ENCODE measurements around the gene GRWD1.
A peak's percentile ranks its signal among the peaks of the same experiment; 100 is the strongest.

GRWD1 gene

DNA sequence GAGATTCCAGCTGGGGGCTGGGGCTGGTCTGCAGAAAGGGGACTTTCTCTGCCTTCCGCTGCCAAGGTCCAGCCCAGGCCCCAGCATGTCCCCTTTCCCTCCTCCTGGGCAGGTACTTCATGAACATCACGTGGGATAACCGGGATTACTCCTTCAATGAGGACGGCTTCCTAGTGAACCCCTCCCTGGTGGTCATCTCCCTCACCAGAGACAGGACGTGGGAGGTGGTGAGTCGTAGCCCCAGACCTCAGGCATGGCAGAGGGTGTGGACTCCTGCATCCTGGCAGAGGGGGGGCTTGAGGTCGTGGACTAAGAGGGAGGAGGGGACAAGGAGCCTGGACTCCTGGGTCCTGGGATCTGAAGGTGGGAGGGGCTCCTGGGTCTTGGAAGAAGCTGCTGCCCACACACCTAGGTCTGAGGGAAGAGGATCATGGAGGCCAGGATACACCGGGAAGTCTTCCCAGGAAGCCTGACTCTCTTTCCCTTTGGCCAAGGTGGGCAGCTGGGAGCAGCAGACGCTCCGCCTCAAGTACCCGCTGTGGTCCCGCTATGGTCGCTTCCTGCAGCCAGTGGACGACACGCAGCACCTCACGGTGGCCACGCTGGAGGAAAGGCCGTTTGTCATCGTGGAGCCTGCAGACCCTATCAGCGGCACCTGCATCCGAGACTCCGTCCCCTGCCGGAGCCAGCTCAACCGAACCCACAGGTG is 31.8 kb upstream of the GRWD1 start:
- Mint-ChIP-seq H3K36me3 (ENCODE audit: low read depth) (no peaks in the 10 kb centered on the region), H3K27me3 (peaks cover 36% of the 10 kb centered on the region), H3K4me3 (no peak overlapping the region), H3K9me3 (no peaks in the 10 kb centered on the region), H3K4me1 (ENCODE audit: low read depth) (peaks cover 45% of the 10 kb centered on the region), H3K27ac (no peak overlapping the region)
- intact Hi-C loops (cut with micrococcal nuclease) = loop anchor here (2.0 kb wide), 1 partner anchor 13 kb away; no protein-coding TSS in a partner anchor

DNA sequence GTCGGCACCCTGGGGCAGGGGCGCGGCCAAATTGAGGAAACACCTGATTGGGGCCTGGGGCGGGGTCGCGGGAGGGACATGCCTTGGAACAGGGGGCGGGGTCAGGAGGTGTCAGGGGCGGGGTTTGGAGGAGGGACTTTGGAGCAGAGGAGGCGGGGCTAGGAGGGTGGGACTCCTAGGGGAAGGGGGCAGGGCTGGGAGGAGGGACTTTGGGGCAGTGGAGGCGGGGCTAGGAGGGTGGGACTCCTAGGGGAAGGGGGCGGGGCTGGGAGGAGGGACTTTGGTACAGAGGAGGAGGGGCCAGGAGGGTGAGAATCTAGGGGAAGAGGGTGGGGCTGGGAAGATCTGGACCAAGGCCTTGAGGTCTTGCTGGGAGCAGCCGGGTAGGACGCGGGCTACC is 30.4 kb upstream of the GRWD1 start:
- Mint-ChIP-seq H3K36me3 (ENCODE audit: low read depth) (no peaks in the 10 kb centered on the region), H3K27me3 (peaks cover 36% of the 10 kb centered on the region), H3K9me3 (no peaks in the 10 kb centered on the region), H3K4me3 (peak overlapping the region; percentile 75), H3K4me1 (ENCODE audit: low read depth) (peaks cover 49% of the 10 kb centered on the region), H3K27ac (peak overlapping the region; percentile 70)
- intact Hi-C loops (cut with micrococcal nuclease) = loop anchor here (1.0 to 2.0 kb wide), 2 partner anchors 15 to 51 kb away; partner anchors contain the start of gene SYNGR4

DNA sequence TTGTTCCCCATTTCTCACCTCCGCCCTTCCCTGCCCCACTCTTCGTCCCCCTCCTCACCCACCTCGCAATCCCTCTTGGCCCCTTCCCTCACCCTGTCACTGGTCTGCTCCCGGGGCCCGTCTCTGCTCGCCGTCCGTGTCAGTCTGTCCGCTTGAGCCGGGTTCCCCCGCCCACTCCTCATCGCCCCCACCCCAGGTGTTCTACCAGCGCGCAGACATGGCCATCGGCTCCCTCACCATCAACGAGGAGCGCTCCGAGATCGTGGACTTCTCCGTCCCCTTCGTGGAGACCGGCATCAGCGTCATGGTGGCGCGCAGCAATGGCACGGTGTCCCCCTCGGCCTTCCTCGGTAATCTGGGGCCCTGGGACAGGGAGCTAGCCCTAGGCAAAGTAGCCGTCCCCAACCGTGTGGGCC is 30.0 kb upstream of the GRWD1 start:
- Mint-ChIP-seq H3K27me3 (peaks cover 36% of the 10 kb centered on the region), H3K4me1 (ENCODE audit: low read depth) (peaks cover 49% of the 10 kb centered on the region), H3K36me3 (ENCODE audit: low read depth) (no peaks in the 10 kb centered on the region), H3K4me3 (peak overlapping the region; percentile 75), H3K27ac (peak overlapping the region; percentile 70), H3K9me3 (no peaks in the 10 kb centered on the region)
- intact Hi-C loops (cut with micrococcal nuclease) = loop anchor here (1.0 to 2.0 kb wide), 2 partner anchors 15 to 52 kb away; partner anchors contain the start of gene SYNGR4

GRCh38 chr19:48417421-48417820 is 28.4 kb upstream of the GRWD1 start:
- H3K9me3 Mint-ChIP-seq = no peaks in the 10 kb centered on the region
- H3K4me3 Mint-ChIP-seq = no peak overlapping the region
- H3K36me3 Mint-ChIP-seq (ENCODE audit: low read depth) = no peaks in the 10 kb centered on the region
- H3K4me1 Mint-ChIP-seq (ENCODE audit: low read depth) = peaks cover 49% of the 10 kb centered on the region
- no peak overlapping the region for H3K27ac Mint-ChIP-seq
- peaks cover 36% of the 10 kb centered on the region for H3K27me3 Mint-ChIP-seq
- intact Hi-C loops (cut with micrococcal nuclease) = no loop called here

DNA sequence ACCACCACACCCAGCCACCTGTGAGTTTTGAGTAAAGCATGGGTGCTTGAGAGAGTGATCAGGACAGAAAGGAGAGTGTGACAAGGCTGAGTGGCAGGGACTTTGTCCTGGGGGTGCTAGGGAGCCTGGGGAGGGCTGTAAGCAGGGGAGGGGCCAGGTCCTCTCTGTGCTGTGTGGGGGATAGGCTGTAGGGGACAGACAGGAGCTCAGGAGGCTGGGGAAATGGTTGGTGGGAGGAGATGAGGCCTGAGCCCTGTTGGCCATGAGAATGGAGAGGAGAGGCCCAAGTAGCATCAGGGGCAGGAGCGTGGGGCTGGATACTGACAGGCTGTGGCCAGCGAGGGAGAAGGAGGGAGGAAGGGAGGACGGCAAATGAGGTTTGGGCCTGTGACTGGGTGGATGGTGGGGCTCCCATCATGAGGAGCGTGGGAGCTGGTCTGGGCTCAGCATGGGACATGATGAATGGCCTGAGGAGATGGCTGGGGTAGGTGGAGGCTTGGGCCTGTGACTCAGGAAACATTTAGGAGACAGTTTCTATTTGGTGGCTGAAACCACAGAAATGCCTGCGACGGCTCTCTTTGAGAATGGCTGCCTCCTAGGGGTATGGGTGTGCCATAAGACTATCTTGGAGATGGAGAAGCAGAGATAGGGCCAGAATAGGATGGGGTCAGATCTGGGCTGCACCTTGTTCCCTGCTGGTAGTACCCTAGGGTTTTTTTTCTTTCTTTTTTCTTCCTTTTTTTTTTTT is 27.3 kb upstream of the GRWD1 start:
- Mint-ChIP-seq H3K36me3 (ENCODE audit: low read depth) (no peaks in the 10 kb centered on the region), H3K27ac (peak overlapping the region; percentile 70), H3K27me3 (peaks cover 28% of the 10 kb centered on the region), H3K4me1 (ENCODE audit: low read depth) (peaks cover 48% of the 10 kb centered on the region), H3K4me3 (peak overlapping the region; percentile 66), H3K9me3 (no peaks in the 10 kb centered on the region)
- intact Hi-C loops (cut with micrococcal nuclease) = no loop called here

DNA sequence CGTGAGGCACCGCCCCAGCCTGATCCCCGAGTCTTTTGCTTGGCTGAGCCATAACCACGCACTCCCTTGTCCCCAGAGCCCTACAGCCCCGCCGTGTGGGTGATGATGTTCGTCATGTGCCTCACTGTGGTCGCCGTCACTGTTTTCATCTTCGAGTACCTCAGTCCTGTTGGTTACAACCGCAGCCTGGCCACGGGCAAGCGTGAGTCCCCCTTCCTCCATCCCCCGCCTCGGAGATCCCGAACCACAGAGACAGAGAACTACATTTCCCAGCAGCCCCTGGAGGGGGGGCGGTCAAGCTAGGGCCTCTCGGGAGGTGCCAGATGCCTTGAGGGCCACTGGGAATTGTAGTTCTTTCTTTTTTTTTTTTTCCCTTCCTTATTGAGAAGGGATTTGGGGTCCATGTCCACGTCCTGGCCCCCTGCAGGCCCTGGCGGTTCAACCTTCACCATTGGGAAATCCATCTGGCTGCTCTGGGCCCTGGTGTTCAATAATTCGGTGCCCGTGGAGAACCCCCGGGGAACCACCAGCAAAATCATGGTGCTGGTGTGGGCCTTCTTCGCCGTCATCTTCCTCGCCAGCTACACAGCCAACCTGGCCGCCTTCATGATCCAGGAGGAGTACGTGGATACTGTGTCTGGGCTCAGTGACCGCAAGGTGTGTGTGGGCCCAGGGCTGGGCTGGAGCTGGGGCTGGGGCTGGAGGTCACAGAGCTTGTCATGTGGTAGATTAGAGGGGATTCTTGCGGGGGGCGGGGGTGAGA is 26.4 kb upstream of the GRWD1 start:
- H3K27ac Mint-ChIP-seq = peak overlapping the region; percentile 70
- intact Hi-C loops (cut with micrococcal nuclease) = no loop called here
- H3K4me1 Mint-ChIP-seq (ENCODE audit: low read depth) = peaks cover 43% of the 10 kb centered on the region

GRCh38 chr19:48421548-48421947 is 24.2 kb upstream of the GRWD1 start:
- intact Hi-C loops (cut with micrococcal nuclease) = no loop called here
- Mint-ChIP-seq H3K27me3 (peaks cover 3% of the 10 kb centered on the region), H3K9me3 (no peaks in the 10 kb centered on the region), H3K4me1 (ENCODE audit: low read depth) (peaks cover 33% of the 10 kb centered on the region), H3K36me3 (ENCODE audit: low read depth) (no peaks in the 10 kb centered on the region), H3K27ac (peak overlapping the region; percentile 37), H3K4me3 (no peak overlapping the region)

More for the DNA sequence above, 26.4 kb upstream of the GRWD1 start:
- Mint-ChIP-seq H3K4me3 (peak overlapping the region; percentile 66), H3K36me3 (ENCODE audit: low read depth) (no peaks in the 10 kb centered on the region), H3K9me3 (no peaks in the 10 kb centered on the region), H3K27me3 (peaks cover 19% of the 10 kb centered on the region)

DNA sequence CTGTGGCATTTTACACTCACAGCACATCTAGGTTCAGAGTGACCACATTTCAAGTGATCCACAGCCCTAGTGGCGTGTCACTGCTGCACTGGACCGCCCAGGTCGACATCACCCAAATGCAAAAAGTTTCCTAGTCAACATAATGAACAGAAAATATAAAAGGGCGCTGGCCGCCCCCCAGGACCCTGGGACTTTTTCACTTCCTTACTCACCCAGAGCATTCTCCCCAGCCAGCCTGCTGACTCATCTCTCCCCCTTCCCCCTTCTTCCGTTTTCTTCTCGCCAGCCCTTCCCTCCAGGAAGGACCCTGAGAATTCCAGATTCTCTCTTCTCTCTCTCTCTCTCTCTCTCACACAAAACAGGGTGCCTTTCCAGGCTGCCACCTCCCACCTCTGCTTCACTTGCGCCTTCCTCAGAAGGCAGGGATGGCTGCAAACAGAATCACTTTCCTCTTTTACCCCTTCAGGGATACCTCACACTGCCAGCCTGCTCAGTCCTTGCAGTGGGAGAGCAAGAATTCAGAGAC is 21.0 kb upstream of the GRWD1 start:
- H3K4me3 Mint-ChIP-seq = peak overlapping the region; percentile 35
- no peaks in the 10 kb centered on the region for H3K27me3 Mint-ChIP-seq
- H3K27ac Mint-ChIP-seq = peak overlapping the region; percentile 69
- peaks cover 14% of the 10 kb centered on the region for H3K4me1 Mint-ChIP-seq (ENCODE audit: low read depth)
- intact Hi-C loops (cut with micrococcal nuclease) = no loop called here
- H3K36me3 Mint-ChIP-seq (ENCODE audit: low read depth) = no peaks in the 10 kb centered on the region
- no peaks in the 10 kb centered on the region for H3K9me3 Mint-ChIP-seq

GRCh38 chr19:48428670-48429069 is 17.1 kb upstream of the GRWD1 start:
- Mint-ChIP-seq H3K27ac (peak overlapping the region; percentile 67), H3K36me3 (ENCODE audit: low read depth) (no peaks in the 10 kb centered on the region), H3K27me3 (no peaks in the 10 kb centered on the region), H3K9me3 (no peaks in the 10 kb centered on the region), H3K4me3 (no peak overlapping the region), H3K4me1 (ENCODE audit: low read depth) (peaks cover 12% of the 10 kb centered on the region)
- intact Hi-C loops (cut with micrococcal nuclease) = no loop called here

DNA sequence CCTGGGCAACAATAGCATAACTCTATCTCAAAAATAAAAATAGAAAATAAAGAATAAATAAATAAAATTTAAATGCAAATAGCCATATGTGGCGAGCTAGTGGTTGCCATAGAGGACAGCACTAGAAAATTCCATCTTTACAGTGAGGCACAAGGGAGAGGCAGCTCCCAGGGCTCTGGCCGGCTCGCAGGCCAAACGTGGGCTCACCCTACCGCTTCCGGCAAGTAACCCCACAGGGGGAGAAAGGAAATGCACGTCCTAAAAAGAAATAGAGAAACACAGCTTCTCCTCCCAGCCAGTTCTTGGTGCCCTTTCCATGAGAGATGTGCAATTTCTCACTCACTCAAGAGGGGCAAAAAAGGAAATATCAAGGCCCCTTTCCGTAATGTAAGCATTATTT is 12.4 kb upstream of the GRWD1 start:
- Mint-ChIP-seq H3K4me1 (ENCODE audit: low read depth) (peaks cover 6% of the 10 kb centered on the region), H3K27me3 (peaks cover 18% of the 10 kb centered on the region), H3K9me3 (no peaks in the 10 kb centered on the region), H3K4me3 (no peak overlapping the region), H3K36me3 (ENCODE audit: low read depth) (no peaks in the 10 kb centered on the region), H3K27ac (no peak overlapping the region)
- intact Hi-C loops (cut with micrococcal nuclease) = no loop called here

DNA sequence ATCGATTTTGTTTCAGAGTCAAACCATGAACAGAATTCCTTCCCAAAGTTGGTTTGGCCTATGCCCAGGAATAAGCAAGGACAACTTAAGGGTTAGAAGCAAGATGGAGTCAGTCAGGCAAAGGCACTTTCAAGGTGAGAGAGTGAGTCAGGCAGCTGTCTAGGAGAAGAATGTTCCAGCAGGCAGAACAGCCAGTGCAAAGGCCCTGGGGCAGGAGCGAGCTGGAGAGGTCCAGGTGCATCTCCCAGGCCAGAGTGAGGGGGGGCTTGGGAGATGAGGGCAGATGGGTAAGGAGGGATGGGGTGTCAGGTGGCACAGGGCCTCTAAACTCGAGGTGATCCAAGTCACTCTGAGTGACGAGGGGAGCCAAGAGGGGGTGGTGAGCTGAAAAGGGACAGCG is 9.2 kb upstream of the GRWD1 start:
- Mint-ChIP-seq H3K27me3 (peaks cover 31% of the 10 kb centered on the region), H3K36me3 (ENCODE audit: low read depth) (peaks cover 2% of the 10 kb centered on the region), H3K4me1 (ENCODE audit: low read depth) (peaks cover 6% of the 10 kb centered on the region), H3K27ac (no peak overlapping the region), H3K9me3 (no peaks in the 10 kb centered on the region), H3K4me3 (no peak overlapping the region)
- intact Hi-C loops (cut with micrococcal nuclease) = no loop called here

- Mint-ChIP-seq H3K4me3 (no peak overlapping the region), H3K9me3 (no peaks in the 10 kb centered on the region), H3K4me1 (ENCODE audit: low read depth) (peaks cover 27% of the 10 kb centered on the region), H3K36me3 (ENCODE audit: low read depth) (peaks cover 26% of the 10 kb centered on the region), H3K27me3 (peaks cover 44% of the 10 kb centered on the region), H3K27ac (no peak overlapping the region)
- intact Hi-C loops (cut with micrococcal nuclease) = no loop called here
Measured at GRCh38 chr19:48441360-48442050, 4.3 kb upstream of the GRWD1 start.
